Measurements from ENCODE around the gene MALRD1.

DNA sequence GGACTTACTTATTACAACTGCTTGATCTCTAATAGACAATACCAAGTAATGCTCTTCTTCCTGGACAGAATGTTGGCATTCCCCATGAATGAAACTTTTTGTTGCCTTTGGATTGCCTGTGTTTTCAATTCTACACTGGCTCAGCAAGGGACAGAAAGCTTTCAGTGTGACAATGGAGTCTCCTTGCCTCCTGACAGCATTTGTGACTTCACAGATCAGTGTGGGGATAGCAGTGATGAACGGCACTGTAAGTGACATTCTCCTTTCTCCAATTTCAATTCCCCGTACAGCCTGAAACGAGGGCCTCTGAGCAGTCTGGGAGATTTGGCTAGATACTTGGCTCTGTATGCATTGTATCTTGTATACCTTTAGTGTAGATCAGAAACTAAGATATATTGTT is 290 bp downstream of the MALRD1 start:
- TF ChIP-seq EZH2 (IDR thresholded peaks at IDR 0.05; ENCODE audit: low read length, missing control alignments) (no peak), CTCF (conservative IDR thresholded peaks at IDR 0.05 in 1 of 2, IDR thresholded peaks at IDR 0.05 in 1 of 2; ENCODE audit: low read depth in 1 of 2, low read length in 2 of 2) (no peak)

Data from fibroblast of lung (primary cell).